ENCODE results near the gene NAA38.

DNA sequence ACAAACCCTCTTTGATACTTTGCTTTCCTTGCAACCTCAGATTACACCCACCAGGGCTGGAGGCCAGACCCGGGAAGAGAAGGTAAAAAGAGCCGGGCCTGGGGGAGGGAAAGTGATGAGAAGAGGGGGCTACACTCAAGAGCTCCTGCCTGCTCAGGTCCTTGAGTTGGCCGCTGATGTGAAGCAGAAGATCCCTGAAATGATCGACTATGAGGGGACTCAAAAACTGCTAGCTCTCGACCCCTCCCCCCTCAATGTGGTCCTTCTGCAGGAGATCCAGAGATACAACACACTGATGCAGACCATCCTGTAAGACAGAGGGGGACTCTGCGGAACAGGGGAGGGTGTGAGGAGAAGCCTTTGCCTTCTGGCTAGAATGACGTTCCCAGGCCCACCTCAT, 26.1 kb downstream of the NAA38 start:
- TF ChIP-seq, protein P1, sequence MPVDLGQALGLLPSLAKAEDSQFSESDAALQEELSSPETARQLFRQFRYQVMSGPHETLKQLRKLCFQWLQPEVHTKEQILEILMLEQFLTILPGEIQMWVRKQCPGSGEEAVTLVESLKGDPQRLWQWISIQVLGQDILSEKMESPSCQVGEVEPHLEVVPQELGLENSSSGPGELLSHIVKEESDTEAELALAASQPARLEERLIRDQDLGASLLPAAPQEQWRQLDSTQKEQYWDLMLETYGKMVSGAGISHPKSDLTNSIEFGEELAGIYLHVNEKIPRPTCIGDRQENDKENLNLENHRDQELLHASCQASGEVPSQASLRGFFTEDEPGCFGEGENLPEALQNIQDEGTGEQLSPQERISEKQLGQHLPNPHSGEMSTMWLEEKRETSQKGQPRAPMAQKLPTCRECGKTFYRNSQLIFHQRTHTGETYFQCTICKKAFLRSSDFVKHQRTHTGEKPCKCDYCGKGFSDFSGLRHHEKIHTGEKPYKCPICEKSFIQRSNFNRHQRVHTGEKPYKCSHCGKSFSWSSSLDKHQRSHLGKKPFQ (tag by site-specific recombination; IDR thresholded peaks at IDR 0.05) = no peak
- TF ChIP-seq, protein P2, sequence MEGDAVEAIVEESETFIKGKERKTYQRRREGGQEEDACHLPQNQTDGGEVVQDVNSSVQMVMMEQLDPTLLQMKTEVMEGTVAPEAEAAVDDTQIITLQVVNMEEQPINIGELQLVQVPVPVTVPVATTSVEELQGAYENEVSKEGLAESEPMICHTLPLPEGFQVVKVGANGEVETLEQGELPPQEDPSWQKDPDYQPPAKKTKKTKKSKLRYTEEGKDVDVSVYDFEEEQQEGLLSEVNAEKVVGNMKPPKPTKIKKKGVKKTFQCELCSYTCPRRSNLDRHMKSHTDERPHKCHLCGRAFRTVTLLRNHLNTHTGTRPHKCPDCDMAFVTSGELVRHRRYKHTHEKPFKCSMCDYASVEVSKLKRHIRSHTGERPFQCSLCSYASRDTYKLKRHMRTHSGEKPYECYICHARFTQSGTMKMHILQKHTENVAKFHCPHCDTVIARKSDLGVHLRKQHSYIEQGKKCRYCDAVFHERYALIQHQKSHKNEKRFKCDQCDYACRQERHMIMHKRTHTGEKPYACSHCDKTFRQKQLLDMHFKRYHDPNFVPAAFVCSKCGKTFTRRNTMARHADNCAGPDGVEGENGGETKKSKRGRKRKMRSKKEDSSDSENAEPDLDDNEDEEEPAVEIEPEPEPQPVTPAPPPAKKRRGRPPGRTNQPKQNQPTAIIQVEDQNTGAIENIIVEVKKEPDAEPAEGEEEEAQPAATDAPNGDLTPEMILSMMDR (tag by site-specific recombination; IDR thresholded peaks at IDR 0.05) = no peak
- TF ChIP-seq ZNF202 (tag by site-specific recombination; IDR thresholded peaks at IDR 0.05; ENCODE audit: borderline replicate concordance) (no peak), ZFP41 (tag by site-specific recombination; IDR thresholded peaks at IDR 0.05; ENCODE audit: borderline replicate concordance) (no peak), OSR2 (tag by site-specific recombination; IDR thresholded peaks at IDR 0.05) (no peak), TRIM28 (IDR thresholded peaks at IDR 0.05; ENCODE audit: borderline replicate concordance, low read length) (no peak)
- TF ChIP-seq, protein P3, sequence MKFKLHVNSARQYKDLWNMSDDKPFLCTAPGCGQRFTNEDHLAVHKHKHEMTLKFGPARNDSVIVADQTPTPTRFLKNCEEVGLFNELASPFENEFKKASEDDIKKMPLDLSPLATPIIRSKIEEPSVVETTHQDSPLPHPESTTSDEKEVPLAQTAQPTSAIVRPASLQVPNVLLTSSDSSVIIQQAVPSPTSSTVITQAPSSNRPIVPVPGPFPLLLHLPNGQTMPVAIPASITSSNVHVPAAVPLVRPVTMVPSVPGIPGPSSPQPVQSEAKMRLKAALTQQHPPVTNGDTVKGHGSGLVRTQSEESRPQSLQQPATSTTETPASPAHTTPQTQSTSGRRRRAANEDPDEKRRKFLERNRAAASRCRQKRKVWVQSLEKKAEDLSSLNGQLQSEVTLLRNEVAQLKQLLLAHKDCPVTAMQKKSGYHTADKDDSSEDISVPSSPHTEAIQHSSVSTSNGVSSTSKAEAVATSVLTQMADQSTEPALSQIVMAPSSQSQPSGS (tag by site-specific recombination; IDR thresholded peaks at IDR 0.05; ENCODE audit: low read depth) = no peak
- TF ChIP-seq, protein P4, sequence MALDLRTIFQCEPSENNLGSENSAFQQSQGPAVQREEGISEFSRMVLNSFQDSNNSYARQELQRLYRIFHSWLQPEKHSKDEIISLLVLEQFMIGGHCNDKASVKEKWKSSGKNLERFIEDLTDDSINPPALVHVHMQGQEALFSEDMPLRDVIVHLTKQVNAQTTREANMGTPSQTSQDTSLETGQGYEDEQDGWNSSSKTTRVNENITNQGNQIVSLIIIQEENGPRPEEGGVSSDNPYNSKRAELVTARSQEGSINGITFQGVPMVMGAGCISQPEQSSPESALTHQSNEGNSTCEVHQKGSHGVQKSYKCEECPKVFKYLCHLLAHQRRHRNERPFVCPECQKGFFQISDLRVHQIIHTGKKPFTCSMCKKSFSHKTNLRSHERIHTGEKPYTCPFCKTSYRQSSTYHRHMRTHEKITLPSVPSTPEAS (tag by site-specific recombination; IDR thresholded peaks at IDR 0.05) = no peak

Data from HEK293 (cell line).